Stomach (tissue), 9 donors: ENCODE measurements around the gene MYO1E. TPM values are rescaled to one million over a fixed set of nuclear protein-coding genes. Genes with fewer than 3 reads are reported as not detected.

ENCODE experiments used
- DNase-seq, 2 donors: peaks; one replicate each; pipeline versions ENCODE4 v3.0.0 to v3.0.0-alpha.2; 2013 to 2019
- H3K27ac ChIP-seq, 5 donors: fragments of 200-600 bp in 4 of 5; sonication (generic) in 4 of 5; one replicate each; pipeline ENCODE4 v1.5.1; 2013 to 2019; ENCODE audit warnings: mild to moderate bottlenecking in 1 of 5, moderate library complexity in 1 of 5
- H3K27me3 ChIP-seq, 3 donors: fragments of 200-600 bp; sonication (generic); one replicate each; pipeline ENCODE4 v1.5.1; 2017 to 2019; ENCODE audit warnings: mixed run types in 1 of 3
- H3K36me3 ChIP-seq, 4 donors: fragments of 200-600 bp; sonication (generic); 1 replicate in 3 of 4; 2 replicates in 1 of 4; pipeline ENCODE4 v1.5.1; 2016 to 2019
- H3K4me1 ChIP-seq, 4 donors: fragments of 200-600 bp; sonication (generic); one replicate each; pipeline ENCODE4 v1.5.1; 2016 to 2019
- H3K4me3 ChIP-seq, 4 donors: fragments of 200-600 bp; sonication (generic) in 3 of 4; one replicate each; pipeline ENCODE4 v1.5.1; 2016 to 2019; ENCODE audit warnings: mild to moderate bottlenecking in 1 of 4
- H3K9me3 ChIP-seq, 4 donors: fragments of 200-600 bp; sonication (generic); one replicate each; pipeline ENCODE4 v1.5.1; 2016 to 2019
- EP300 ChIP-seq: sonication (generic); formaldehyde crosslinking; IDR thresholded peaks from one replicate; pipeline ENCODE4 v1.6.1; 2017; ENCODE audit warnings: antibody characterized with exemption
- POLR2A ChIP-seq, 4 donors: fragments of 450-650 bp; IDR thresholded peaks; one replicate each; pipeline ENCODE4 v1.6.1; 2016; ENCODE audit warnings: antibody characterized with exemption in 4 of 4, control low read depth in 2 of 4, mild to moderate bottlenecking in 1 of 4, moderate library complexity in 1 of 4
- POLR2AphosphoS5 ChIP-seq, 3 donors: sonication (generic); formaldehyde crosslinking; IDR thresholded peaks; one replicate each; pipeline ENCODE4 v1.6.1; 2016; ENCODE audit warnings: antibody characterized with exemption in 3 of 3
- WGBS, 5 donors: extraction: QIAGEN DNeasy Blood & Tissue Kit in 3 of 5; methylation state at CpG; one replicate each; pipeline versions ENCODE4 v1.1.5 to v1.1.7; 2013 to 2018; 5-methylcytosine and 5-hydroxymethylcytosine counted together
- intact Hi-C: fragments of 100-400 bp; cut with DNase I; formaldehyde crosslinking; loops from one replicate; pipeline ENCODE4 v1.15.1; 2023; ENCODE audit warnings: low total_unique reads
- polyA plus RNA-seq, 3 donors: library from polyadenylated mRNA; stranded (reverse); fragments of 200-250 nt; gene quantifications; one replicate each; pipeline ENCODE4 v1.2.3, GENCODE V29; 2013
- total RNA-seq, 5 donors: library from RNA; depleted of rRNA; stranded (reverse); fragments of >200 nt; gene quantifications; one replicate each; pipeline versions ENCODE4 v1.1.0 to v1.2.3, GENCODE V29; 2014 to 2016
- TF ChIP-seq, protein P1 (sequence below), 7 experiments: fragments of 450-650 bp in 4 of 7; fragments of 200-600 bp in 3 of 7; sonication (generic) in 3 of 7; IDR thresholded peaks; one replicate each; pipeline ENCODE4 v1.5.1; 2016 to 2019; ENCODE audit warnings: antibody characterized with exemption in 7 of 7, control low read depth in 2 of 7, mild to moderate bottlenecking in 1 of 7
- donor health status: healthy with polysubstance abuse.
- donor health status: Bipolar disorder and iron deficiency.
- donor health status: healthy.

Gene MYO1E
- total and polyA plus RNA-seq, 8 donors = 15.1 to 380 (median 46.3) TPM

- Histone ChIP-seq H3K36me3 (no peaks in the 10 kb centered on the region), H3K4me1 (peaks cover 9 to 43% (median 28%) of the 10 kb centered on the region in 4 donors), H3K4me3 (no peak overlapping the region), H3K27me3 (no peaks in the 10 kb centered on the region), H3K9me3 (no peaks in the 10 kb centered on the region), H3K27ac (no peak overlapping the region)
- WGBS, 5 donors = 79 to 95% (median 87%) methylated on average over 6 of the region's 6 CpGs
- TF ChIP-seq POLR2AphosphoS5 (IDR thresholded peaks at IDR 0.05) = no peak
- intact Hi-C loops = no loop called here
- no peak for DNase-seq
Observed at GRCh38 chr15:59326856-59327255, 45.8 kb downstream of the MYO1E start.

- no peak overlapping the region for H3K27ac ChIP-seq
- no peaks in the 10 kb centered on the region for H3K27me3 ChIP-seq
- no peaks in the 10 kb centered on the region for H3K9me3 ChIP-seq
- WGBS, 5 donors = 91 to 100% (median 97%) methylated on average over 2 of the region's 2 CpGs
- H3K4me3 ChIP-seq = no peak overlapping the region
- no peak for TF ChIP-seq EP300
- peaks cover 0 to 11% (median 3%) of the 10 kb centered on the region in 4 donors for H3K4me1 ChIP-seq
- H3K36me3 ChIP-seq = no peaks in the 10 kb centered on the region
- intact Hi-C loops = no loop called here
- DNase-seq = no peak
Observed at GRCh38 chr15:59322056-59322759, 50.5 kb downstream of the MYO1E start.

DNA sequence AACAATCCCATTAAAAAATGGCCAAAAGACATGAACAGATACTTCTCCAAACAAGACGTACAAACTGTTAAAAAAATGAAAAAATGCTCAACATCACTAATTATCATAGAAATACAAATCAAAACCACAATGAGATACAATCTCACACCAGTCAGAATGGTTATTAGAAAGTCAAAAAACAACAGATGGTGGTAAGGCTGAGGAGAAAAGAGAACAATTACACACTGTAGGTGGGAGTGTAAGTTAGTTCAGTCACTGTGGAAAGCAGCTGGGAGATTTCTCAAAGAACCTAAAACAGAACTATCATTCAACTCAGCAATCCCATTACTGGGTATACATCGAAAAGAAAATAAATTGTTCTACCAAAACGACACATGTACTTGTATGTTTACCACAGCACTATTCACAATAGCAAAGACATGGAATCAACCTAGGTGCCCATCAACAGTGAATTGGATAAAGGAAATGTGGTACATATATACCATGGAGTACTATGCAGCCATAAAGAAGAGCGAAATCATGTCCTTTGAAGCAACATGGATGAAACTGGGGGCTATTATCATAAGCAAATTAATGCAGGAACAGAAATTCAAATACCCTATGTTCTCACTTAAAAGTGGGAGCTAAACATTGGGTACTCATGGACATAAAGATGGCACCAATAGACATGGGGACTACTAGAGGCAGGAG, 51.5 kb downstream of the MYO1E start:
- H3K9me3 ChIP-seq = no peaks in the 10 kb centered on the region
- H3K36me3 ChIP-seq = no peaks in the 10 kb centered on the region
- WGBS, 5 donors = 83 to 94% (median 92%) methylated on average over 4 of the region's 4 CpGs
- H3K4me1 ChIP-seq = peaks cover 2 to 21% (median 11%) of the 10 kb centered on the region in 4 donors
- no peak overlapping the region for H3K27ac ChIP-seq
- H3K27me3 ChIP-seq = no peaks in the 10 kb centered on the region
- H3K4me3 ChIP-seq = no peak overlapping the region
- TF ChIP-seq EP300 (no peak), POLR2A (IDR thresholded peaks at IDR 0.05) (no peak), POLR2AphosphoS5 (IDR thresholded peaks at IDR 0.05) (no peak)
- TF ChIP-seq, protein P1, sequence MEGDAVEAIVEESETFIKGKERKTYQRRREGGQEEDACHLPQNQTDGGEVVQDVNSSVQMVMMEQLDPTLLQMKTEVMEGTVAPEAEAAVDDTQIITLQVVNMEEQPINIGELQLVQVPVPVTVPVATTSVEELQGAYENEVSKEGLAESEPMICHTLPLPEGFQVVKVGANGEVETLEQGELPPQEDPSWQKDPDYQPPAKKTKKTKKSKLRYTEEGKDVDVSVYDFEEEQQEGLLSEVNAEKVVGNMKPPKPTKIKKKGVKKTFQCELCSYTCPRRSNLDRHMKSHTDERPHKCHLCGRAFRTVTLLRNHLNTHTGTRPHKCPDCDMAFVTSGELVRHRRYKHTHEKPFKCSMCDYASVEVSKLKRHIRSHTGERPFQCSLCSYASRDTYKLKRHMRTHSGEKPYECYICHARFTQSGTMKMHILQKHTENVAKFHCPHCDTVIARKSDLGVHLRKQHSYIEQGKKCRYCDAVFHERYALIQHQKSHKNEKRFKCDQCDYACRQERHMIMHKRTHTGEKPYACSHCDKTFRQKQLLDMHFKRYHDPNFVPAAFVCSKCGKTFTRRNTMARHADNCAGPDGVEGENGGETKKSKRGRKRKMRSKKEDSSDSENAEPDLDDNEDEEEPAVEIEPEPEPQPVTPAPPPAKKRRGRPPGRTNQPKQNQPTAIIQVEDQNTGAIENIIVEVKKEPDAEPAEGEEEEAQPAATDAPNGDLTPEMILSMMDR (IDR thresholded peaks at IDR 0.05) = no peak
- no peak for DNase-seq
- intact Hi-C loops = no loop called here

GRCh38 chr15:59317211-59317610, 55.5 kb downstream of the MYO1E start:
- no peak overlapping the region for H3K4me3 ChIP-seq
- H3K4me1 ChIP-seq = peaks cover 28 to 61% (median 40%) of the 10 kb centered on the region in 4 donors
- WGBS, 5 donors = 79 to 90% (median 83%) methylated on average over 1 of the region's 1 CpG

DNA sequence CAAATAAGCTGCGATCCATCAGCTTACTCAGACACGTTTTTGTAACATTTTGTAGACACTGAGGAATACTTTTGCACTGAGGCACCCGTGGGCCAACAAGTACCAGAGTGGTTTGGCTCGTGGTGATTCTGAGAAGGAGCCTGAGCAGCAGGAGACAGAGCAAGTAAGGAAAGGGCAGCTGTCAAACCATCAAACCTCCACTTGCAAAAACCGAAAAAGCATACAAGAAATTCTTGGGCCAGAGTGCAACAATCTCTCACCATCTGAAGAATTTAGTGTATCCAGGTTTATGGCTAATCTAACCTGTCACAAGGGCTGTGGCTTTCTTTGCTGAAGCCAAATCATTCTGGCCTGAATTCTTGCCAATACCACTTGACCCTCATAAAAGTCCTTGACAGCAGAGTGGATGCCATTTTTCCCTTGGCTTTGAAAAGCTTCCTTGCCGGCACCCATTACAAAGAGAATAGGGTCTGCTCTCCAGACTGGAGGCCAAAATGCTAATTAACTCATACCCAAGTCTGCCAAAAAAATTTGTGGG, 56.7 kb downstream of the MYO1E start:
- 42 to 53% (median 46%) methylated on average over 6 of the region's 6 CpGs for WGBS, 5 donors
- Histone ChIP-seq H3K27ac (peak overlapping the region in 2 of 5 donors; percentile 1 to 56), H3K36me3 (no peaks in the 10 kb centered on the region), H3K9me3 (no peaks in the 10 kb centered on the region), H3K4me1 (peaks cover 28 to 63% (median 42%) of the 10 kb centered on the region in 4 donors), H3K4me3 (no peak overlapping the region), H3K27me3 (no peaks in the 10 kb centered on the region)
- intact Hi-C loops = no loop called here
- no peak for DNase-seq
- TF ChIP-seq POLR2AphosphoS5 (IDR thresholded peaks at IDR 0.05) (peak in 1 of 3 donors; percentile 12), POLR2A (IDR thresholded peaks at IDR 0.05) (no peak)

More at GRCh38 chr15:59317211-59317610, 55.5 kb downstream of the MYO1E start:
- intact Hi-C loops = no loop called here
- Histone ChIP-seq H3K27ac (no peak overlapping the region), H3K36me3 (no peaks in the 10 kb centered on the region), H3K9me3 (no peaks in the 10 kb centered on the region), H3K27me3 (no peaks in the 10 kb centered on the region)
- no peak for DNase-seq
- TF ChIP-seq POLR2AphosphoS5 (IDR thresholded peaks at IDR 0.05) = no peak
- TF ChIP-seq, protein P1 (IDR thresholded peaks at IDR 0.05) = no peak
- TF ChIP-seq POLR2A (IDR thresholded peaks at IDR 0.05) = no peak
- no peak for TF ChIP-seq EP300
